Pancreas (tissue), 10 donors: ENCODE data around the gene MTA2. TPM values are rescaled to one million over a fixed set of nuclear protein-coding genes. Genes with fewer than 3 reads are reported as not detected.
A peak's percentile ranks its signal among the peaks of the same experiment; 100 is the strongest.

Source experiments
- ATAC-seq, 4 donors: fragments of 200-7000 bp; cut with Tn5 transposase; one replicate each; pipeline versions ENCODE4 v1.8.0 to v1.9.1; 2020; ENCODE audit warnings: mild to moderate bottlenecking in 4 of 4, moderate library complexity in 4 of 4
- DNase-seq, 6 donors: peaks; one replicate each; pipeline ENCODE4 v3.0.0-alpha.2; 2020
- FAIRE-seq: peaks from 2 replicates; lab custom pipeline; 2012; peaks lifted over from hg19 to GRCh38; lab: Jason Lieb, UNC
- H3K27ac ChIP-seq, 4 donors: fragments of 200-600 bp; sonication (generic); 1 replicate in 3 of 4; 2 replicates in 1 of 4; pipeline versions ENCODE4 v1.5.0 to v1.8.0; 2020
- H3K27me3 ChIP-seq, 4 donors: fragments of 200-600 bp; one replicate each; pipeline ENCODE4 v1.8.0; 2021
- H3K36me3 ChIP-seq, 3 donors: fragments of 200-600 bp; sonication (generic) in 1 of 3; one replicate each; pipeline versions ENCODE4 v1.5.0 to v1.8.0; 2020 to 2021
- H3K4me1 ChIP-seq, 3 donors: fragments of 200-600 bp; one replicate each; pipeline ENCODE4 v1.8.0; 2021
- H3K4me3 ChIP-seq, 4 donors: fragments of 200-600 bp; sonication (generic) in 2 of 4; one replicate each; pipeline versions ENCODE4 v1.5.0 to v1.8.0; 2020 to 2021
- H3K9me3 ChIP-seq, 4 donors: fragments of 200-600 bp; one replicate each; pipeline ENCODE4 v1.8.0; 2021
- CTCF ChIP-seq, 4 donors: fragments of 200-600 bp; sonication (generic) in 3 of 4; IDR thresholded peaks; one replicate each; pipeline versions ENCODE4 v1.5.0 to v1.8.0; 2021; ENCODE audit warnings: antibody characterized with exemption in 4 of 4
- WGBS, 2 donors: extraction: QIAGEN DNeasy Blood & Tissue Kit; methylation state at CpG; one replicate each; pipeline ENCODE4 v1.1.7; 2013; 5-methylcytosine and 5-hydroxymethylcytosine counted together
- intact Hi-C, 3 donors: fragments of 100-400 bp; cut with DNase I; formaldehyde crosslinking; loops; one replicate each; pipeline versions ENCODE4 v1.11.1 to v1.14.2; 2022
- polyA plus RNA-seq, 2 donors: library from polyadenylated mRNA; stranded (reverse); fragments of 200-250 nt; gene quantifications; one replicate each; pipeline ENCODE4 v1.2.3, GENCODE V29; 2013
- total RNA-seq, 6 donors: library from RNA; stranded (reverse); fragmentation: NEBNext Ultra II Directional in 4 of 6; extraction: Animal tissue kit (Norgen Biotek cat#: 25700) in 4 of 6; gene quantifications; one replicate each; pipeline versions ENCODE4 v1.2.1 to v1.2.4, GENCODE V29; 2021 to 2023
- donor health status: healthy with polysubstance abuse.
- donor health status: DM: no; HTN: no; CAD: no; lungs with moderate emphysema.
- donor health status: DM: no; HTN: no; CAD: no.
- donor health status: control.
- donor health status: control.
- donor health status: Bipolar disorder and iron deficiency.
- donor health status: DM: yes; HTN: yes; CAD: no.
- donor health status: DM: no; HTN: no; CAD: no.
- donor health status: DM: no; HTN: no; CAD: no.
- donor health status: DM: yes; HTN: yes; CAD: no.

MTA2 gene
- total and polyA plus RNA-seq, 8 donors = 14.7 to 42.3 (median 24.4) TPM

- Histone ChIP-seq H3K9me3 (no peaks in the 10 kb centered on the region), H3K36me3 (no peaks in the 10 kb centered on the region), H3K27ac (peak overlapping the region; percentile 67 to 97 (median 93)), H3K4me1 (peaks cover 0 to 11% (median 0%) of the 10 kb centered on the region in 3 donors), H3K4me3 (peak overlapping the region in 1 of 4 donors; percentile 71), H3K27me3 (no peaks in the 10 kb centered on the region)
- TF ChIP-seq CTCF (IDR thresholded peaks at IDR 0.05) = no peak
- peak in 3 of 4 donors; percentile 3 to 15 (median 6) for ATAC-seq
- 41 to 44% methylated on average over 15 of the region's 15 CpGs for WGBS, 2 donors
- intact Hi-C loops = no loop called here
- DNase-seq = peak in 5 of 6 donors; percentile 33 to 87 (median 56)
- no peak for FAIRE-seq
Observed at GRCh38 chr11:62613291-62613778, 11.7 kb upstream of the MTA2 start.

- peak; percentile 83 to 93 (median 88) for TF ChIP-seq CTCF (IDR thresholded peaks at IDR 0.05)
- no peaks in the 10 kb centered on the region for H3K9me3 ChIP-seq
Observed at GRCh38 chr11:62612366-62613290, 11.0 kb upstream of the MTA2 start, which contains the start of the genes EML3 and ROM1. Gene EML3 (minus strand): TSS chr11:62612775. CDS start chr11:62612457, 318 bp downstream. Gene ROM1 (plus strand): TSS chr11:62613257. CDS start chr11:62613282, 25 bp downstream.

GRCh38 chr11:62611705-62612365 is 10.2 kb upstream of the MTA2 start:
- Histone ChIP-seq H3K36me3 (no peaks in the 10 kb centered on the region), H3K9me3 (no peaks in the 10 kb centered on the region), H3K4me3 (peak overlapping the region; percentile 42 to 82 (median 58)), H3K4me1 (peaks cover 0 to 11% (median 0%) of the 10 kb centered on the region in 3 donors), H3K27me3 (no peaks in the 10 kb centered on the region), H3K27ac (peak overlapping the region; percentile 67 to 97 (median 93))
- no peak for FAIRE-seq
- WGBS, 2 donors = 2 to 3% methylated on average over 29 to 34 of the region's 34 CpGs
- TF ChIP-seq CTCF (IDR thresholded peaks at IDR 0.05) = no peak
- DNase-seq = peak in 2 of 6 donors; percentile 50 to 63
- intact Hi-C loops = no loop called here
- ATAC-seq = peak; percentile 1 to 14 (median 4)

More at GRCh38 chr11:62612366-62613290, 11.0 kb upstream of the MTA2 start, which contains the start of the genes EML3 and ROM1:
- 3 to 6% methylated on average over 20 to 91 of the region's 91 CpGs for WGBS, 2 donors
- intact Hi-C loops = no loop called here
- ATAC-seq = peak; percentile 79 to 86 (median 84)
- Histone ChIP-seq H3K36me3 (no peaks in the 10 kb centered on the region), H3K27ac (peak within 1 kb of the TSS; percentile 67 to 97 (median 93)), H3K4me1 (peaks cover 0 to 11% (median 0%) of the 10 kb centered on the region in 3 donors), H3K4me3 (peak within 1 kb of the TSS; percentile 42 to 82 (median 58)), H3K27me3 (no peaks in the 10 kb centered on the region)
- no peak for FAIRE-seq
- peak; percentile 86 to 95 (median 88) for DNase-seq

GRCh38 chr11:62610814-62611704 is 9.4 kb upstream of the MTA2 start:
- H3K27me3 ChIP-seq = no peaks in the 10 kb centered on the region
- FAIRE-seq = no peak
- WGBS, 2 donors = 78 to 81% methylated on average over 25 to 28 of the region's 28 CpGs
- no peaks in the 10 kb centered on the region for H3K9me3 ChIP-seq
- TF ChIP-seq CTCF (IDR thresholded peaks at IDR 0.05) = no peak
- peaks cover 0 to 3% (median 0%) of the 10 kb centered on the region in 3 donors for H3K36me3 ChIP-seq
- intact Hi-C loops = no loop called here
- H3K4me1 ChIP-seq = peaks cover 0 to 11% (median 0%) of the 10 kb centered on the region in 3 donors
- no peak for DNase-seq
- H3K4me3 ChIP-seq = peak overlapping the region in 3 of 4 donors; percentile 42 to 82 (median 71)
- ATAC-seq = no peak
- H3K27ac ChIP-seq = no peak overlapping the region
